GM10847 (cell line): ENCODE results near the gene RASA3.

ENCODE experiments used
- POLR2A ChIP-seq: IDR thresholded peaks from 2 replicates; pipeline ENCODE4 v1.6.1; 2011; ENCODE audit not compliant: insufficient read length; ENCODE audit errors: extremely low read depth

Gene RASA3

GRCh38 chr13:113952151-113952982 is 180.1 kb downstream of the RASA3 start:
- TF ChIP-seq POLR2A = no peak

DNA sequence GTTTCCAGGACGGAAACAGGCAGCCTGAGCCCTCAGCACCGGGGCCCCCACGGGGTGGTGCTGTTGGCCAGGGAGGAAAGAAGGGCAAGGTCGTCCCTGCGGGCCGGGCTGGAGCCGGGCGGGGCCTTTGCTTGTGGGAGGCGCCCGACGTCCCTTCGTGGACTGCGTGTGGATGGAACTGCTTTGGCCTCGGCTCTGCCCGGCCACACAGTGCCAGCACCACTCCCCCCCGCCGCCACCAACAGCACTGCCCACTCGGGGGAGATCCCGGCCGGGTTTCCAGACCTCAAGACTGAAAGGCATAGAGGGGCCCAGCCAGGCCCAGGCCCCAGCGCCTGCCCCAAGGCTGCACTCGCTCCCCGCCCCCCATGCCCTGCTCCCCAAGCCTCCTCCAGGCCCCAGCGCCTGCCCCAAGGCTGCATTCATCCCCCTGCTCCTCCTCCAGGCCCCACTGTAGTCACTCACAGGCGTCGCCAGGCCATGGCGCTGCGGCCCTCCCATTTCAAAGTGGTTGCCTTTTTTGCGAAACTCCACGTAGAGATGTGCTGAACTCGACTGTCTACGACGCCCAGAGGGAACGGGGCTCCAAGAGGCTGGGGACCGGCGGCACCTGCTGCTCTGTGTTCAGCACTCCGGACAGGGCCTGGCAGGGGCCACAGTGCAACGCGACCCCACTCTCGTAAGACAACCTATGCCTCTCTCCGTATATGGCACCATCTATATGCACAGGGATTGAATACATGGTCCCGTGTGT is 181.0 kb downstream of the RASA3 start:
- no peak for TF ChIP-seq POLR2A

- TF ChIP-seq POLR2A = no peak
Measured at GRCh38 chr13:113950451-113951245, 181.8 kb downstream of the RASA3 start.

DNA sequence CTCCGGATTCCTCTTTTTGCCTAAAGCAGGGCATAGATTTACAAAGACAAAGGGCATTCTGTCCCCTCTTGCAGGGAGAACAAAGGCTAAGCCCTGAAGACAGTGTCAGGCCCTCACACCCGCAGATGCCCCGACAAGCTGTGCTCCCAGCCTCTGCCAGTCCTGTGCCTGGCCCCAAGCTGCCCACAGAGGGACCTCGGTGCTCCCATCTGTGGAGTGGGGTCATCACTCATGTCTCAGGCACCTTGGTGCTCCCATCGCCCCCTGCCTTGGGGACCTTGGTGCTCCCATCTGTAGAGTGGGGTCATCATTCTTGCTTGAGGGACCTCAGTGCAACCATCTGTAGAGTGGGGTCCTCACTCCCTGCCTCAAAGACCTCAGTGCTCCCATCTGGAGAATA is 182.9 kb downstream of the RASA3 start:
- TF ChIP-seq POLR2A = no peak

- no peak for TF ChIP-seq POLR2A
Measured at GRCh38 chr13:113948034-113948742, 184.2 kb downstream of the RASA3 start.

DNA sequence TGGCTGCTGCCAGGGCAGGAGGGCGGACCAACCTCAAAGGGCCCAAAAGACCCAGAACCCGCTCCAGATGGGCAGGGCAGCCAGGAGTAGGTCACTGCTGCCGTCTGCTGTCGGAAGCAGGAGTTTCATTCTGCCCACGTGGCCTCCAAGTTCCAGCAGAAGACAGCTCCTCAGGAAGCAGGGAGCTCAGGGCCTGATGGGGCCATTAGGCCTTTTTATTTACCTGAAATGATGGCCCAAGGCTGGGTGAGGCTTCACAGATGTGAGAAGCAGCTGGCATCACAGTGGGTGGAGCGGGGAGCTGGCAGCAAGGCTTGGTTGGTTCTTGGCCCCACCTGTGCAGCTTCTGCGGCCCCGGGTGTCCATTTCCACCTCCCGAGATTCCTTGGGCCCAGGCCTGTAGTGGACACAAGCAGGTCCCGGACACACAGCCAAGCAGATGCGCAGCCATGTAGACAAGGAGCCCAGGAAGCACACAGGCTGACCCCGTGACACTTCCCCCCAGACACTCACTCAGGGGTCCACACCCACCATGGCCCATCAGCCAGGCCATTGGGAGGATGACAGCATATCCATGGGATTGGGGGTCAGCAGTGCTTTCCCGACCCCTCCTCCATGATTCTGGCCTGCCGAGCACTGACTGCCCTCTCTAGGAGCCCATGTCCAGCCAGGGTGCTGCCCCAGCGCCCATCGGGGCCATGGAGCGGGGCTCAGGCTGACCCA is 185.0 kb downstream of the RASA3 start:
- TF ChIP-seq POLR2A = no peak

GRCh38 chr13:113946409-113947181 is 185.8 kb downstream of the RASA3 start:
- TF ChIP-seq POLR2A = no peak

DNA sequence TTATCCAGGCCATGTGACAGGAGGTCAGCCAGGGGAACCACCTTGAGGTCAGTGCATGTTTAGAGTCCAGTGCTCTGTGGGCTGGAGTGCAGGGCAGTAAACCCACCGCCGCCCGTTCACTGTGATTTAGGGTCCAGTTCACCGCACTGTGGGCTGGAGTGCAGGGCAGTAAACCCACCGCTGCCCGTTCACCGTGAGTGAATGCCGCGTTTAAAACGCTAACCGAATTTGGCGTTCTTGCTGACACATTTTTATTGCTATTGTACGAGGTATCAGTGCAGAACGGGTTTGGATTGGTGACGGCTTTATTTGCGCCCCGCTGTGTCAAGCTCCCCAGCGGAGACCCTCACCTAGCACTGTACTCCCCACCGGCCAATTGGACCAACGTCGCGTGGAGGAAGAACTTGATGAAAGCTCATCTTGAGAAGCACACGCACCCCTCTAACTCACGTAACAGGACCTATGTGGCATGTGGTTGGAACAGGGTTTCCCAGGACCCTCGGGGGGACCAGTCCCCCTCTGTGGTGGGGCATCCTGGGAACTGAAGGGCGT is 186.5 kb downstream of the RASA3 start:
- TF ChIP-seq POLR2A = no peak

DNA sequence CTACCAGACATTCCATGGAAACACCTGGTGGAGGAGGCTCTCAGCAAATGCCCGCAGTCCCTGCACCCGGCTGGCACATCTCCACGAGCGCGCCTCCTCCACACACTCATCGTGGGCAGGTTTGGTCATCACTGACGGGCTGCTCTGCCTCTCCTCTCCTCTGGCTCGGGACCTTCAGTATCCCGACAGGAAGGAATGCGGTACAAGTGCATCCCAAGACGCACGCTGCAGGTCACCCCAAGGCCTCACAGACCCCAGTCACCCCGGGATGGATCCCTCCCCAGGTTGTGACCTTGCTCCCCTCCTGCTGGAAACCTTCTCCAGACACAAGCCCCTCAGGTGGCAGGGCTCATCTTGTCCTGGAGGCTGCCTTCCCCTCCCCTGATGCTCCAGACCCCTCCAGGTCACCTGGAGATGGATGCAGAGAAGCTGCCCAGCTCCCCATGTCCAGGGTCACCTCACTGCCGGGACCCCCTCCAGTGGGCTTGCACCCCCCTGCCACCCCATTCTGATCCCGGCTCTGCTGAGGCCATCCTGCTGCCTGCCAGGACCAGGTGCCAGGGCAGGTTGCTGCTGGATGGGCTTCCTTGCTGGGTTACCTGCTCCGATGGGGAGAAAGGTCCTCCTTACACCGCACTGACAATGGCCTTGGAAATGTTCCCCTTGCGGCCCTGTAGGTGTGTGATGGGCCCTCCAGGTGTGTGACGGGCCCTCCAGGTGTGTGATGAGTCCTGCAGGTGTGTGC is 188.4 kb downstream of the RASA3 start:
- no peak for TF ChIP-seq POLR2A

GRCh38 chr13:113942591-113943103 is 189.8 kb downstream of the RASA3 start:
- no peak for TF ChIP-seq POLR2A

GRCh38 chr13:113941571-113942191 is 190.7 kb downstream of the RASA3 start:
- no peak for TF ChIP-seq POLR2A

DNA sequence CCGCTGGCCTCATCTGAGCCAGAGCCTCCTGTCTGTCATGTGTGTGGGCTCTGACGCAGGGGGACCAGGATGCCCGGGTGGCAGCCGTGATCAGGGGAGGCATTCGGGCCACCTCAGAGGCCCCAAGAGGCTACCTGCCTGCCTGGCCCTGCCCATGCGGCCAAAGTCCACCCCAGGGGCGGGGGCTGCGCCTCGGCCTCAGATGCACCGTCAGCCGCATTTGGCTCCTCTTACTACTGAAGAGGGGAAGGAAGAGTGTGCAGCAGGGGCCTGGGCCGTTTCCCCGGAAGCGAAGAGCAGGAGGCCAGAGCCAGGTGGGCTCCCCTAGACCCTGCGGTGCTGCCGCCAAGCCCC is 192.5 kb downstream of the RASA3 start:
- TF ChIP-seq POLR2A = no peak
